GM21529 (cell line): ENCODE data around the gene BCKDK.
"Not testable (repeated sequence)": the region's sequence is repeated elsewhere in the genome, so short reads cannot be mapped to it uniquely, and the experiment has no call there.

Source experiments
- ATAC-seq: cut with Tn5 transposase; IDR thresholded peaks from one replicate; pipeline ENCODE4 v1.9.1; 2021; ENCODE audit not compliant: unreplicated experiment

The BCKDK gene

GRCh38 chr16:31141071-31141469 lies 32.9 kb downstream of the BCKDK start:
- ATAC-seq: not testable (repeated sequence)

GRCh38 chr16:31141489-31142108 lies 33.4 kb downstream of the BCKDK start:
- ATAC-seq: peak; percentile 4

- peak; percentile 83 for ATAC-seq
Measured at GRCh38 chr16:31142109-31143010, 34.2 kb downstream of the BCKDK start.

GRCh38 chr16:31143011-31143693 lies 35.0 kb downstream of the BCKDK start:
- no peak for ATAC-seq

- ATAC-seq: no peak
Measured at GRCh38 chr16:31143694-31144148, 35.5 kb downstream of the BCKDK start.

- not testable (repeated sequence) for ATAC-seq
Measured at GRCh38 chr16:31144418-31144817, 36.2 kb downstream of the BCKDK start.

- ATAC-seq: no peak
Measured at GRCh38 chr16:31145398-31145990, 37.3 kb downstream of the BCKDK start.

- no peak for ATAC-seq
Measured at GRCh38 chr16:31147574-31147973, 39.4 kb downstream of the BCKDK start.

GRCh38 chr16:31148281-31148728 lies 40.1 kb downstream of the BCKDK start:
- no peak for ATAC-seq

GRCh38 chr16:31148896-31149295 lies 40.7 kb downstream of the BCKDK start:
- ATAC-seq: no peak

- ATAC-seq: no peak
Measured at GRCh38 chr16:31149332-31149731, 41.1 kb downstream of the BCKDK start.

- ATAC-seq: no peak
Measured at GRCh38 chr16:31149894-31150890, 42.0 kb downstream of the BCKDK start, which contains the start of gene PRSS36. PRSS36 (minus strand) TSS chr16:31150066; CDS start chr16:31150035, 31 bp downstream.

GRCh38 chr16:31150976-31151375 lies 42.8 kb downstream of the BCKDK start:
- not testable (repeated sequence) for ATAC-seq

GRCh38 chr16:31157136-31157535 lies 49.0 kb downstream of the BCKDK start:
- no peak for ATAC-seq
